DOHH2 (cell line): Measurements from ENCODE around the gene LRP4.

Experiments
- H3F3A ChIP-seq: fragments of 200-600 bp; sonication (generic), shearing (Covaris generic); 2 replicates; pipeline ENCODE4 v1.6.0; 2016; ENCODE audit warnings: antibody characterized with exemption, mild to moderate bottlenecking; ENCODE audit not compliant: control insufficient read depth, insufficient read depth
- H3K27ac ChIP-seq: fragments of 200-600 bp; sonication (generic); 2 replicates; pipeline ENCODE4 v1.5.1; 2014; ENCODE audit warnings: low read depth, mild to moderate bottlenecking, low read length, moderate library complexity
- H3K27me3 ChIP-seq: fragments of 200-600 bp; sonication (generic); 2 replicates; pipeline ENCODE4 v1.6.1; 2014; ENCODE audit warnings: mild to moderate bottlenecking, low read length, mixed read lengths; ENCODE audit not compliant: control insufficient read depth
- H3K36me3 ChIP-seq: fragments of 200-600 bp; sonication (generic); 2 replicates; pipeline ENCODE4 v1.6.1; 2014; ENCODE audit warnings: mild to moderate bottlenecking, low read length, moderate library complexity, mixed read lengths; ENCODE audit not compliant: control insufficient read depth
- H3K4me1 ChIP-seq: fragments of 200-600 bp; sonication (generic); 2 replicates; pipeline ENCODE4 v1.6.1; 2014; ENCODE audit warnings: mild to moderate bottlenecking, low read length, mixed read lengths; ENCODE audit not compliant: control insufficient read depth
- H3K4me2 ChIP-seq: fragments of 200-600 bp; sonication (generic); 2 replicates; pipeline ENCODE4 v1.6.0; 2014; ENCODE audit warnings: mild to moderate bottlenecking, low read length, moderate library complexity
- H3K4me3 ChIP-seq: fragments of 200-600 bp; sonication (generic); 2 replicates; pipeline ENCODE4 v1.5.1; 2014; ENCODE audit warnings: mild to moderate bottlenecking, low read length, mixed read lengths
- H3K79me2 ChIP-seq: fragments of 200-600 bp; sonication (generic); 2 replicates; pipeline ENCODE4 v1.6.1; 2014; ENCODE audit warnings: mild to moderate bottlenecking, low read length, mixed read lengths; ENCODE audit not compliant: control insufficient read depth
- H3K9me2 ChIP-seq: fragments of 200-600 bp; sonication (generic); replicated peaks from 2 replicates; pipeline ENCODE4 v1.6.1; 2014; ENCODE audit warnings: mild to moderate bottlenecking, low read length, mixed read lengths; ENCODE audit not compliant: control insufficient read depth
- H3K9me3 ChIP-seq: fragments of 200-600 bp; sonication (generic); 2 replicates; pipeline ENCODE4 v1.6.1; 2014; ENCODE audit warnings: antibody characterized with exemption, low read length, mixed read lengths; ENCODE audit not compliant: control insufficient read depth, insufficient read depth
- H4K20me1 ChIP-seq: fragments of 200-600 bp; sonication (generic); 2 replicates; pipeline ENCODE4 v1.6.0; 2014; ENCODE audit warnings: low read depth, mild to moderate bottlenecking, antibody characterized with exemption, low read length, moderate library complexity; ENCODE audit not compliant: control insufficient read depth, insufficient read depth
- CTCF ChIP-seq: fragments of 200-600 bp; sonication (generic); IDR thresholded peaks from one replicate; pipeline ENCODE4 v1.5.1; 2014; ENCODE audit warnings: antibody characterized with exemption, mild to moderate bottlenecking, low read depth, low read length; ENCODE audit not compliant: poor library complexity, severe bottlenecking
- EZH2phosphoT487 ChIP-seq: fragments of 200-600 bp; sonication (generic); IDR thresholded peaks from 2 replicates; pipeline ENCODE4 v1.6.1; 2017; ENCODE audit warnings: borderline replicate concordance, mild to moderate bottlenecking, antibody characterized with exemption, low read length, moderate library complexity, mixed read lengths

LRP4 gene

GRCh38 chr11:46845440-46845739, 73.0 kb downstream of the LRP4 start:
- TF ChIP-seq CTCF = no peak
- no peak for TF ChIP-seq EZH2phosphoT487
- no peaks in the 10 kb centered on the region for H3K27me3 ChIP-seq
- H3K27ac ChIP-seq = peak overlapping the region; percentile 36
- H3K36me3 ChIP-seq = peaks cover 44% of the 10 kb centered on the region
- H3K9me3 ChIP-seq = no peaks in the 10 kb centered on the region
- no peaks in the 10 kb centered on the region for H3K9me2 ChIP-seq
- H3F3A ChIP-seq = no peaks in the 10 kb centered on the region
- peak overlapping the region; percentile 62 for H3K4me2 ChIP-seq
- H3K4me3 ChIP-seq = peak overlapping the region; percentile 89
- peaks cover 28% of the 10 kb centered on the region for H3K4me1 ChIP-seq
- H4K20me1 ChIP-seq = peaks cover 21% of the 10 kb centered on the region
- H3K79me2 ChIP-seq = peaks cover 57% of the 10 kb centered on the region

- Histone ChIP-seq H3K4me1 (peaks cover 19% of the 10 kb centered on the region), H3K4me2 (no peak overlapping the region), H3K9me3 (no peaks in the 10 kb centered on the region), H3K36me3 (peaks cover 70% of the 10 kb centered on the region), H3F3A (no peaks in the 10 kb centered on the region), H3K4me3 (no peak overlapping the region), H4K20me1 (peaks cover 40% of the 10 kb centered on the region), H3K27me3 (no peaks in the 10 kb centered on the region), H3K79me2 (peaks cover 100% of the 10 kb centered on the region), H3K9me2 (no peaks in the 10 kb centered on the region), H3K27ac (no peak overlapping the region)
- no peak for TF ChIP-seq EZH2phosphoT487
- no peak for TF ChIP-seq CTCF
Observed at GRCh38 chr11:46840116-46840515, 78.2 kb downstream of the LRP4 start.

- Histone ChIP-seq H3K79me2 (peaks cover 100% of the 10 kb centered on the region), H3K27me3 (no peaks in the 10 kb centered on the region), H3F3A (no peaks in the 10 kb centered on the region), H3K27ac (no peak overlapping the region), H3K36me3 (peaks cover 58% of the 10 kb centered on the region), H3K4me1 (peaks cover 3% of the 10 kb centered on the region; the same call in 1 of the 2 replicates), H3K9me3 (no peaks in the 10 kb centered on the region), H3K4me3 (no peak overlapping the region), H3K4me2 (no peak overlapping the region), H4K20me1 (peaks cover 30% of the 10 kb centered on the region), H3K9me2 (no peaks in the 10 kb centered on the region)
- no peak for TF ChIP-seq CTCF
- no peak for TF ChIP-seq EZH2phosphoT487
Observed at GRCh38 chr11:46838501-46838900, 79.8 kb downstream of the LRP4 start.

- TF ChIP-seq EZH2phosphoT487 = no peak
- TF ChIP-seq CTCF = no peak
- no peaks in the 10 kb centered on the region for H3K4me1 ChIP-seq
- no peak overlapping the region for H3K4me3 ChIP-seq
- peaks cover 100% of the 10 kb centered on the region for H3K79me2 ChIP-seq
- H3K27me3 ChIP-seq = no peaks in the 10 kb centered on the region
- H3K4me2 ChIP-seq = no peak overlapping the region
- no peaks in the 10 kb centered on the region for H3K9me2 ChIP-seq
- H3K27ac ChIP-seq = no peak overlapping the region
- peaks cover 52% of the 10 kb centered on the region for H3K36me3 ChIP-seq
- H3K9me3 ChIP-seq = no peaks in the 10 kb centered on the region
- H3F3A ChIP-seq = no peaks in the 10 kb centered on the region
- H4K20me1 ChIP-seq = peaks cover 27% of the 10 kb centered on the region
Observed at GRCh38 chr11:46837860-46838259, 80.5 kb downstream of the LRP4 start.
